Liver (tissue), 3 donors: ENCODE results near the gene C20orf173.

Source experiments
- GABPA ChIP-seq, 2 donors: IDR thresholded peaks in 1 of 2; conservative IDR thresholded peaks in 1 of 2; 2 replicates each; pipeline ENCODE4 v1.6.1; 2016; ENCODE audit warnings: antibody characterized with exemption in 2 of 2, mild to moderate bottlenecking in 1 of 2, moderate library complexity in 1 of 2
- YY1 ChIP-seq: IDR thresholded peaks from 2 replicates; pipeline ENCODE4 v1.6.1; 2016; ENCODE audit warnings: antibody characterized with exemption, mild to moderate bottlenecking
- TF ChIP-seq, protein P1 (sequence below): fragments of 150-350 bp; IDR thresholded peaks from 2 replicates; pipeline ENCODE4 v1.5.1; 2017; ENCODE audit warnings: improper control_type of control experiment, low read depth, low read length; ENCODE audit not compliant: missing input control
- donor health status: healthy.
- donor health status: healthy.

DNA sequence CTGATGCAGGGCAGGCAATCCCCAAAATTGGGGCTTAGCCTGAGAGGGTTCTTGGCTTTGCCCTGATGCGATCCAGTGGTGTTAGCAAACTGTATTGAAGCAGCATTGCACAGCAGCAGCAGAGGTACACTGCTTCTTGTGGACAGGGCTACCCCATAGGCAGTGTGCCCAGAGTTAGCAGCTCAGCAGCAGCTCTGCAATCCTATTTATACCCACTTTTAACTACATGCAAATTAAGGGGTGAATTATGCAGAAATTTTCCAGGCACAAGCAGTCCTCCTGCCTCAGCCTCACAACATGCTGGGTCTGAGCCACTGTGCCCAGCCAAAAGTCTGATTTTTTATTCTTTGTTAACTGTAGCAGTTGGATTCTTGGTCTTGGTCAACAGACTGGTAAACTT, 3.8 kb downstream of the C20orf173 start:
- TF ChIP-seq GABPA (IDR thresholded peaks at IDR 0.05 in 1 of 2, conservative IDR thresholded peaks at IDR 0.05 in 1 of 2) (no peak), YY1 (no peak)
- TF ChIP-seq, protein P1, sequence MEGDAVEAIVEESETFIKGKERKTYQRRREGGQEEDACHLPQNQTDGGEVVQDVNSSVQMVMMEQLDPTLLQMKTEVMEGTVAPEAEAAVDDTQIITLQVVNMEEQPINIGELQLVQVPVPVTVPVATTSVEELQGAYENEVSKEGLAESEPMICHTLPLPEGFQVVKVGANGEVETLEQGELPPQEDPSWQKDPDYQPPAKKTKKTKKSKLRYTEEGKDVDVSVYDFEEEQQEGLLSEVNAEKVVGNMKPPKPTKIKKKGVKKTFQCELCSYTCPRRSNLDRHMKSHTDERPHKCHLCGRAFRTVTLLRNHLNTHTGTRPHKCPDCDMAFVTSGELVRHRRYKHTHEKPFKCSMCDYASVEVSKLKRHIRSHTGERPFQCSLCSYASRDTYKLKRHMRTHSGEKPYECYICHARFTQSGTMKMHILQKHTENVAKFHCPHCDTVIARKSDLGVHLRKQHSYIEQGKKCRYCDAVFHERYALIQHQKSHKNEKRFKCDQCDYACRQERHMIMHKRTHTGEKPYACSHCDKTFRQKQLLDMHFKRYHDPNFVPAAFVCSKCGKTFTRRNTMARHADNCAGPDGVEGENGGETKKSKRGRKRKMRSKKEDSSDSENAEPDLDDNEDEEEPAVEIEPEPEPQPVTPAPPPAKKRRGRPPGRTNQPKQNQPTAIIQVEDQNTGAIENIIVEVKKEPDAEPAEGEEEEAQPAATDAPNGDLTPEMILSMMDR = no peak
